Measurements from ENCODE around the gene RHOBTB3. TPM values are rescaled to one million over a fixed set of nuclear protein-coding genes. Genes with fewer than 3 reads are reported as not detected.

The RHOBTB3 gene
- total RNA-seq, 6 experiments from 2014 or later: 24.1 to 49.1 (median 38.9) TPM

DNA sequence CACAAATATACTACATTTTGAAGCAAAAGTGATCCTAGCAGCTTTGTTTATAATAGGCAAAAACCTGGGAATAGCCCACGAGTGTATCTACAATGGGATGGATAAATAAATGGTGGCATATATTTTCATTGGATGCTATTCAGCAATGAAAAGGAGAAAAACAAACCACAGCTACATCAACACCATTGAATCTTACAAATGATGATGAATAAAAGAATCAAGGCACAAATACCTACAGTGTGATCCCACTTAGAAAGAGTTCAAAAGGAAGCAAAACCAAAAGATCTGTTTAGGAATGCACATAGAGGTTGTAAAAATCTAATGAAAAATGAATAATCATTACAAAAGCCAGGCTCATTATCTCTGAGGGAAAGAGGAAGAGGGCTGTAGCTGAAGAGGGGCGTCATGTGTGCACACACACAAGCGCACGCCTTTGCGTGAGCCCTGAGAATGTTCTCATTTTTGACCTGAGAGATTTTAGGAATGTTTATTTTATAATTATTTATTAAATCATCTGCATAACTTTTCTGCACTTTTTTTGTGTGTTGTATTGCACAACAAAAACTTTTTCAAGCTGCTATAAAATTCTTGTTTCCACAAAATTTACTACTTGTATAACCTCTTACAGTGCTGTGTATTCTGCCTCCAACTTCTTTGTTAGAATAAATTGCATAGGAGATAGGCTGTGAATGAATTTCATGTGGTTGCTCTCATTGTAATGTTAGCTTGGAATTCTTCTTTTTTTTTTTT, 5.9 kb upstream of the RHOBTB3 start:
- no peak overlapping the region for H3K27ac ChIP-seq
- WGBS (ENCODE audit: insufficient coverage, low coverage, low lambda C conversion rate, missing lambda C conversion rate): 79% methylated on average over 5 of the region's 5 CpGs
- TF ChIP-seq, protein P1, sequence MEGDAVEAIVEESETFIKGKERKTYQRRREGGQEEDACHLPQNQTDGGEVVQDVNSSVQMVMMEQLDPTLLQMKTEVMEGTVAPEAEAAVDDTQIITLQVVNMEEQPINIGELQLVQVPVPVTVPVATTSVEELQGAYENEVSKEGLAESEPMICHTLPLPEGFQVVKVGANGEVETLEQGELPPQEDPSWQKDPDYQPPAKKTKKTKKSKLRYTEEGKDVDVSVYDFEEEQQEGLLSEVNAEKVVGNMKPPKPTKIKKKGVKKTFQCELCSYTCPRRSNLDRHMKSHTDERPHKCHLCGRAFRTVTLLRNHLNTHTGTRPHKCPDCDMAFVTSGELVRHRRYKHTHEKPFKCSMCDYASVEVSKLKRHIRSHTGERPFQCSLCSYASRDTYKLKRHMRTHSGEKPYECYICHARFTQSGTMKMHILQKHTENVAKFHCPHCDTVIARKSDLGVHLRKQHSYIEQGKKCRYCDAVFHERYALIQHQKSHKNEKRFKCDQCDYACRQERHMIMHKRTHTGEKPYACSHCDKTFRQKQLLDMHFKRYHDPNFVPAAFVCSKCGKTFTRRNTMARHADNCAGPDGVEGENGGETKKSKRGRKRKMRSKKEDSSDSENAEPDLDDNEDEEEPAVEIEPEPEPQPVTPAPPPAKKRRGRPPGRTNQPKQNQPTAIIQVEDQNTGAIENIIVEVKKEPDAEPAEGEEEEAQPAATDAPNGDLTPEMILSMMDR (IDR thresholded peaks at IDR 0.05): no peak
- TF ChIP-seq POLR2A (IDR thresholded peaks at IDR 0.05): no peak

DNA sequence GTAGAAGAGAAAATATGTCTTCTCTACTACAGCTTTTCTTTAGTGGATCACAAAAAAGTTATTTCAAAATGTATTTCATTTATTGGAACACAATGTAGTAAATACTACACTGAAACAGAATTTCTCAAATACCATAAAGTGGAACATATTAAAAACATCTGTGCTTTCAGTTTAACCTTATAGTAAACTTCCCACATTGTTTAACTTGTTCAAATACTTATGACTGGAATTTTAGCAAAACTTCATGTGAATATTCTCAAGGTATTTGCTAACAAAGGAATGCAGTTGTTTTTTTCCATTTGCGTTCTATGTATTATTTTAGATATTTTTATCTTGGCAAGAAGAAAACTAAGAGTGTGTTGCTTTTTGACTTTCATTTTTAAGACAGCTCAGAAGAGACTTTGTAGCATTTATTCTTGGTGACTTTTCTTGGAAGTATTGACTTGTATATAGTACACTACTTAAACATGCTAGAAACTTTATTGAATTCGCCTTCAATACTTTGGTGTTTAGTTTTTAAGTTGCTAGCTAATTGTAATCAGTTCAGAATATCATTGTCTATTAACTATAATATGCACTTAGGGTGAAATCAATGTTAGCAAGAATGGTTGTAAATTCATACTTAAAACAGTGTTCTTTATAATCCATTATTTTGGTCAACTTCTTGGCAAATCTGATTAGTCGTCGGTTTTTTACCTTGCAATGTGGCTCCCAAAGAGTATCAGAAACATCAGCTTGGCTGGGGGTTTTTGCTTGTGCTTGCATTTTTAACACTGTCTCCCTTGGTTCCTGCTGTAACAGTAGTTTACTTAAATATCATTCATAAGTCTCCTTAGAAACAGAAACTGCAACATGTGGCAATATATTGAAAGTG, 5.0 kb upstream of the RHOBTB3 start:
- no peak overlapping the region for H3K27ac ChIP-seq
- H3K27me3 ChIP-seq: no peaks in the 10 kb centered on the region
- H3K36me3 ChIP-seq: no peaks in the 10 kb centered on the region
- WGBS (ENCODE audit: insufficient coverage, low coverage, low lambda C conversion rate, missing lambda C conversion rate): 72% methylated on average over 4 of the region's 4 CpGs
- ATAC-seq: no peak
- DNase-seq: no peak
- TF ChIP-seq POLR2A (IDR thresholded peaks at IDR 0.05): no peak
- TF ChIP-seq, protein P1 (IDR thresholded peaks at IDR 0.05): no peak
- peaks cover 0 to 6% (median 3%) of the 10 kb centered on the region in 4 donors for H3K4me1 ChIP-seq
- H3K4me3 ChIP-seq: no peak overlapping the region
- H3K9me3 ChIP-seq: no peaks in the 10 kb centered on the region
- intact Hi-C loops (cut with DNase I): no loop called here

More for the DNA sequence above, 5.9 kb upstream of the RHOBTB3 start:
- Histone ChIP-seq H3K4me3 (no peak overlapping the region), H3K9me3 (no peaks in the 10 kb centered on the region), H3K36me3 (no peaks in the 10 kb centered on the region), H3K27me3 (no peaks in the 10 kb centered on the region), H3K4me1 (peaks cover 0 to 6% (median 3%) of the 10 kb centered on the region in 4 donors)
- intact Hi-C loops (cut with DNase I): no loop called here
- ATAC-seq (no peak), DNase-seq (no peak)

DNA sequence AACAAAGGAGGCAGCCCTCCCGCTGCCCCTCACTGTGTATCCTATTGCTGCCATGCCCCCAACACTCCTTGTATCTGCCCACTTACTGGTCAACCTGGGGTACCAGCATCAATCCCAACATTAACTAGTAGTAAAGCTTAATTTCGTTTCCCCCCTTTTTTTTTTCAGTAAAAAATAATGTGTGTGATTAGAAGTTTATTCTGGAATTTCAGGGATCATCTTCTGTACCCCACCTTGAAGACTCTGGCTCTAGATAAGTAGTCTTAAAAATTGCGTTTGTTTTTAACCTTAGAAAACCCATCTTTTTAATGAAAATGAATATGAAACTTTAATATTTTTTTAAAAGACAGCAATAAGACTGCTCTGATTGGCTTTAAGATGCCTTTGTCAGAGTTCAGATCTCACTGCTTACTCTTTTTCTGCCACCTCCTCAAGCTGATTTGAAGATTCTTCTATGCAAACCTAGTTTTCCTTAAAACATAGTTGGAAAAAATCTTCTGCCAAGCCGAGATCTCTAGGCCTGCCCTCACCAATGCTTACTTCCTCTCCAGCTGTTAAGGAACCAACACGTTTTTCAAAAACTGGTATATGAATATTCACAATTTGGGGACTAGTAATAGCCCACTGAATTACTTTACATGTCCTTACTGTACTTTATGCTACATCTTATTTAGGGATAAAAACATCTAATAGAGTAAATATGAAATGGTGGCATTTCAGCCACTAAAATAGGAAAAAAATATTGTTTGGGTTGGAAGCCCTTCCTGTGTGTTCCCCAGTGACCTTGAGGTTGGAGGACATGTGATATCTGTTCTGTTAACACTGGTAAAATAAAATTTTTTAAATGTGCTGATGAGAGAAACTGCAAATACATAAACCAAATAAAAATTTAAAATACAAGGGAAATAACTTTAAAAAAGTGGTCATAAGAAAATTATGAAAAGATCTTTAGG, 4.0 kb upstream of the RHOBTB3 start:
- Histone ChIP-seq H3K27ac (peak overlapping the region in 1 of 3 donors; percentile 7), H3K4me3 (no peak overlapping the region), H3K36me3 (no peaks in the 10 kb centered on the region), H3K9me3 (no peaks in the 10 kb centered on the region), H3K4me1 (peaks cover 0 to 6% (median 3%) of the 10 kb centered on the region in 4 donors), H3K27me3 (no peaks in the 10 kb centered on the region)
- intact Hi-C loops (cut with DNase I): no loop called here
- no peak for ATAC-seq
- DNase-seq: no peak
- 51% methylated on average over 5 of the region's 5 CpGs for WGBS (ENCODE audit: insufficient coverage, low coverage, low lambda C conversion rate, missing lambda C conversion rate)
- TF ChIP-seq, protein P1 (IDR thresholded peaks at IDR 0.05): no peak
- TF ChIP-seq POLR2A (IDR thresholded peaks at IDR 0.05): no peak

DNA sequence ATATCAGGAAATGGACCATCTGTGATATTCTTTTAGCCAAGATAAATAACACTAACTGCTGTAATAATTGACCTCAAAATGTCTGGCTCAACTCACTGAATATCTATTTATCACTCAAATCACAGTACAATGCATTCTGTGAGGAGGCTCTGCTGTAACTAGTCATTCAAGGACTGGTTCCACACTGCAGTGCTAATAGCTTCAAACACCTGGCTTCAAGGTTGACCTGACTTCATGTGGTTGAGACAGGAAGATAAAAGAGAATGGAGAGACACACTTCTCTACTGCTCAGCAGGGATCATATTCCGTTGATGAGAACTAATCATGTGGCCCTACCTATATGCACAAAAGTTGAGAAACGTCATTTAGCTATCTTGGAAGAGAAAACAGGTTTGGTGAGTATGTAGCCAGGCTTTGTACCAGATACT, 3.4 kb upstream of the RHOBTB3 start:
- no peak overlapping the region for H3K27ac ChIP-seq
- H3K4me1 ChIP-seq: peaks cover 0 to 6% (median 3%) of the 10 kb centered on the region in 4 donors
- WGBS (ENCODE audit: insufficient coverage, low coverage, low lambda C conversion rate, missing lambda C conversion rate): 79% methylated on average over 2 of the region's 2 CpGs

More for the DNA sequence above, 3.4 kb upstream of the RHOBTB3 start:
- no peak for TF ChIP-seq POLR2A (IDR thresholded peaks at IDR 0.05)
- ATAC-seq (no peak), DNase-seq (no peak)
- no peaks in the 10 kb centered on the region for H3K36me3 ChIP-seq
- intact Hi-C loops (cut with DNase I): no loop called here
- no peak overlapping the region for H3K4me3 ChIP-seq
- no peaks in the 10 kb centered on the region for H3K9me3 ChIP-seq
- no peaks in the 10 kb centered on the region for H3K27me3 ChIP-seq
